GM10248 (cell line): Measurements from ENCODE around the gene SNRPD2.
A peak's percentile ranks its signal among the peaks of the same experiment; 100 is the strongest.

ENCODE experiments used
- CTCF ChIA-PET: fragments of 300-600 bp; sonication (Branson Sonifier 250); formaldehyde crosslinking; extraction: SDS; loops from one replicate; lab custom pipeline; 2021; ENCODE audit warnings: antibody characterized with exemption; lab: Yijun Ruan, JAX
- POLR2A ChIA-PET: fragments of 350-650 bp; sonication (Branson Sonifier 250); formaldehyde crosslinking; extraction: SDS; loops from one replicate; lab custom pipeline; 2020; ENCODE audit warnings: antibody characterized with exemption; lab: Yijun Ruan, JAX
- DNase-seq: peaks from one replicate; pipeline ENCODE4 v3.0.0; 2012; ENCODE audit errors: extremely low spot score
- TF ChIP-seq, protein P1 (sequence below): IDR thresholded peaks from 2 replicates; pipeline ENCODE4 v1.5.1; 2012; ENCODE audit warnings: mild to moderate bottlenecking, low read depth; ENCODE audit errors: extremely low read depth, missing control alignments, control extremely low read depth

Gene SNRPD2

DNA sequence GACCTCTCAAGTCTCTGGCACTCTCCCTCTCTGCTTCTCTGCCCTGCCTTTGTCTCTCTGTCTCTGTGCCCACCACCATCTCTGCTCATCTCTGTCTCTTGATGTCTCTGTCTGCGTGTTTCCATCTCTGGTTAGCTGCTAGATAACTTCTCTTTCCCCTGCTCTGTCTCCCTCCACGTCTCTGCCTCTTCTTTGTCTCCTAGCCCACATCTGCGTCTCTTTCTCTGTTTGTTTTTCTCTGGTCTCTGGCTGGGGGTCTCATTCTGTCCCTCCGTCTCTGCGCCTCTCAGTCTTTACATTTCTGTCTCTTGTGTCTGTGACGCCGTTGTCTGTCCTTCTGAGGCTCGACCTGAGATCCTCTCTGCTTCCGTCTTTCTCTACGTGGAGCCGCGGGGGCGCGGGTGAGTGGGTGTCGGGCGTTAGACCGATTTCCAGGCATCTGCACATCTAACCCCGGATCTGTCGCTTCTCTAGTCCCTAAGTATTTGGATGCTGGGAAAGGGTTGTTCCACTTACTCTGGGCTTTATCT is 23.3 kb downstream of the SNRPD2 start:
- TF ChIP-seq, protein P1, sequence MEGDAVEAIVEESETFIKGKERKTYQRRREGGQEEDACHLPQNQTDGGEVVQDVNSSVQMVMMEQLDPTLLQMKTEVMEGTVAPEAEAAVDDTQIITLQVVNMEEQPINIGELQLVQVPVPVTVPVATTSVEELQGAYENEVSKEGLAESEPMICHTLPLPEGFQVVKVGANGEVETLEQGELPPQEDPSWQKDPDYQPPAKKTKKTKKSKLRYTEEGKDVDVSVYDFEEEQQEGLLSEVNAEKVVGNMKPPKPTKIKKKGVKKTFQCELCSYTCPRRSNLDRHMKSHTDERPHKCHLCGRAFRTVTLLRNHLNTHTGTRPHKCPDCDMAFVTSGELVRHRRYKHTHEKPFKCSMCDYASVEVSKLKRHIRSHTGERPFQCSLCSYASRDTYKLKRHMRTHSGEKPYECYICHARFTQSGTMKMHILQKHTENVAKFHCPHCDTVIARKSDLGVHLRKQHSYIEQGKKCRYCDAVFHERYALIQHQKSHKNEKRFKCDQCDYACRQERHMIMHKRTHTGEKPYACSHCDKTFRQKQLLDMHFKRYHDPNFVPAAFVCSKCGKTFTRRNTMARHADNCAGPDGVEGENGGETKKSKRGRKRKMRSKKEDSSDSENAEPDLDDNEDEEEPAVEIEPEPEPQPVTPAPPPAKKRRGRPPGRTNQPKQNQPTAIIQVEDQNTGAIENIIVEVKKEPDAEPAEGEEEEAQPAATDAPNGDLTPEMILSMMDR = no peak
- CTCF ChIA-PET = interaction anchor here (1.0 to 6.5 kb wide), 6 partner anchors 12 to 183 kb away, joined by 3 to 46 read pairs (median 4); no protein-coding TSS in a partner anchor
- DNase-seq = peak; percentile 53
- POLR2A ChIA-PET = interaction anchor here (0.6 to 1.4 kb wide), 2 partner anchors 26 to 28 kb away, joined by 4 to 7 read pairs; no protein-coding TSS in a partner anchor

DNA sequence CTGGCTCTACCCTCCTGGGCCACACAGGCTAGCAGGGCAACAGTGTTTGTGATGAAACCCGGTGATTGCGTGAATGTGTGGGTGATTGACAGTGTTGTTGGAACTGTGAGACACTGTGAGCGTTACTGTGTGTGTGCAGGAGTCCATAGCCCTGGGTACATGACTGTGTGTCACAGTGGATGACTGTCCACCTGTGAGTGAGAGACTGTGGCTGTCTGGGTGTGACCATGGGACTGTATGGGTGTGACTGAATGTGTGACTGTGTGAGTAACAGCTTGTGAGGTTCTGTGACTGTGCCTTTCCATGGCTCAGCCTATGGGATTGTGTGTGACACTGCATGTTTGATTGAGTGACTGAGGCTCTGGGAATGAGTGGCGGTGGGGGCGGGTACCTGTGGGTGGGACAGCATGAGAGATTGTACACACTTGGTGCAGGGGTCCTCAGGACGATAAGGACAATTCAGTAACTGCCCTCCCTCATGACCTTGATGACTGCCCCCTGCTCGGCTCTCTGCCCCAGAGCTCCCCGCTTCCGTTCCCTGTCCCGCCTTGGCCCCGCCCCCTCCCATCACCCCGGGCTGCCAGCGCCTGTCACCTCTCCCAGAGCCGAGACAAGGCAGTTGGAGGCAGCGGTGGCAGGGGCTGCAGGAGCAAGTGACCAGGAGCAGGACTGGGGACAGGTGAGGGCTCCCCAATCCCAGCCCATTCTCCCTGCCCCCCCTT is 24.0 kb downstream of the SNRPD2 start, which contains the start of gene GIPR:
Gene GIPR (plus strand): TSS at position 602 of the 722 bp plus-strand sequence. CDS start 1,300 bp downstream, outside the sequence.
- TF ChIP-seq, protein P1 = no peak
- ChIA-PET CTCF (interaction anchor here (0.8 to 6.5 kb wide), 6 partner anchors 12 to 183 kb away, joined by 3 to 46 read pairs (median 3); no protein-coding TSS in a partner anchor), POLR2A (interaction anchor here (0.7 kb wide), 1 partner anchor 48 kb away, joined by 3 read pairs; no protein-coding TSS in a partner anchor)
- DNase-seq = peak; percentile 79

- TF ChIP-seq, protein P1 = no peak
- ChIA-PET CTCF (interaction anchor here (1.1 to 1.9 kb wide), 2 partner anchors 21 to 22 kb away, joined by 3 to 4 read pairs; no protein-coding TSS in a partner anchor), POLR2A (no interaction called here)
- DNase-seq = no peak
These were observed 27.2 kb downstream of the SNRPD2 start for GRCh38 chr19:45664575-45664974.

DNA sequence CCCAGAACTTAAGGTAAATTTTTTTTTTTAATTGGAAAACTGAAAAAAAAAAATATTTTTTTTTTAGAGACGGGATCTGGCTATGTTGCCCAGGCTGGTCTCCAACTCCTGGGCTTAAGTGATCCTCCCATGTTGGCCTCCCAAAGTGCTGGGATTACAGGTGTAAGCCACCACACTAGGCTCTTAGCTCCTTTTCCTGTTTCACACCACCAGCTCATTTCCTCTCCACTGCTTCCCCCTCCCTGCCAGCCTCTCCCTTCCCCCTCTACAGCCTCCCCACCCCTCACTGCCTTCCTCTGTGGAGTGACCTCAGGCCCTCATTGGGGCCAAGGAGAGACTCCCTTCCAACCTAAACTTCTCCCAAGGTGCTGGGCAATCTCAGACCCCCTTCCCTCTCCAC is 28.0 kb downstream of the SNRPD2 start:
- TF ChIP-seq, protein P1 = no peak
- CTCF ChIA-PET = interaction anchor here (1.1 kb wide), 1 partner anchor 20 kb away, joined by 3 read pairs; no protein-coding TSS in a partner anchor
- DNase-seq = no peak
- POLR2A ChIA-PET = no interaction called here

DNA sequence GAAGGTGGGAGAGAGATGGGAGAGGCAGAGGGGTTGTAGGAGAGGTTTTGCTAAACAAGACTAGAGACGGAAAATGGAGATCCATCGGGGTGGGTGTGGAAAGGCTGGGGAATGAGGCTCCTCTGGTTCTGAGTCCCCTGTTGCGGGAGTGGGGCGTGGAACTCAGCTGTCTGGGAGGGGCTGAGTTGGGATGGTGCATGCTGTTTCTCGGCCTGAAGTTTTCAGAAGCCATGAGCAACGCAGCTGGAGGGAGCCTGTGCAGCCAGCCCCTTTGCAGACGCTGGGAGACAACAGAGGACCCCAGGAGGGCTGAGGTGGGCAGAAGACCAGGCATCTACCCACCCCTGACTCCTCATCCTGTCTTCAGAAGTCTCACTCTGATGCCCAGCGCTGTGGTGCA is 31.1 kb downstream of the SNRPD2 start:
- no peak for DNase-seq
- ChIA-PET CTCF (interaction anchor here (1.4 to 2.8 kb wide), 2 partner anchors 14 to 18 kb away, joined by 3 to 7 read pairs; no protein-coding TSS in a partner anchor), POLR2A (no interaction called here)
- TF ChIP-seq, protein P1 = no peak

DNA sequence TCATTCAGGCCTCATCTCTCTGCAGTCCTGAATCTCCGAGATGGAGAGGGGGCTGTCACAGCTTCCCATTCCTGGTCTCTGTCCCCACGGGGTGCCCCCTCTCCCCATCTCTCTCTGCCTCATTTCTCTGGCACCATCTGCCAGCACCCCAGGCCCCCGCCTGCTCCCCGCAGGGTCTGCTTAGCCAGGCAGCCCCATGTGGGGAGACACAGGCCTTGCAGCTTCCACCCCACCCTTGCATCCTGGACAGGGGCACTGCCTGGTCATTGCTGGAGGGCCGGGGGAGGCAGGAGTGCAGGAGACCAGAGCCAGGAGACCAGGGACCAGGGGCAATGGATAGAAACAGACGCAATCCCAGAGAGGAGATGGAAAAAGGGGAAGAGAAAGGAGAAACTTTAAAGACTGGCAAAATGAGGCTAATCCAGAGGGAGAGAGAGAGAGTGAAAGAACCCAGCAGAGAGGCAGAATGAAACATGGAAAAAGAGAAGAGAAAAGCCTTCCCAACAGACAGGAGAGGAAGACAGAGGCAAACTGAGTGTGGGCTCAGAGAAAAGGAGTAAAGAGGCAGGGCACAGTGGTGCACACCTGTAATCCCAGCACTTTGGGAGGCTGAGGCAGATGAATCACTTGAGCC is 32.5 kb downstream of the SNRPD2 start:
- POLR2A ChIA-PET = no interaction called here
- DNase-seq = no peak
- CTCF ChIA-PET = no interaction called here
- TF ChIP-seq, protein P1 = no peak
